DOHH2 (cell line): Measurements from ENCODE around the gene CHRDL1.

Source experiments
- H3F3A ChIP-seq: fragments of 200-600 bp; sonication (generic), shearing (Covaris generic); 2 replicates; pipeline ENCODE4 v1.6.0; 2016; ENCODE audit warnings: antibody characterized with exemption, mild to moderate bottlenecking; ENCODE audit not compliant: control insufficient read depth, insufficient read depth
- H3K27ac ChIP-seq: fragments of 200-600 bp; sonication (generic); 2 replicates; pipeline ENCODE4 v1.5.1; 2014; ENCODE audit warnings: low read depth, mild to moderate bottlenecking, low read length, moderate library complexity
- H3K27me3 ChIP-seq: fragments of 200-600 bp; sonication (generic); 2 replicates; pipeline ENCODE4 v1.6.1; 2014; ENCODE audit warnings: mild to moderate bottlenecking, low read length, mixed read lengths; ENCODE audit not compliant: control insufficient read depth
- H3K36me3 ChIP-seq: fragments of 200-600 bp; sonication (generic); 2 replicates; pipeline ENCODE4 v1.6.1; 2014; ENCODE audit warnings: mild to moderate bottlenecking, low read length, moderate library complexity, mixed read lengths; ENCODE audit not compliant: control insufficient read depth
- H3K4me1 ChIP-seq: fragments of 200-600 bp; sonication (generic); 2 replicates; pipeline ENCODE4 v1.6.1; 2014; ENCODE audit warnings: mild to moderate bottlenecking, low read length, mixed read lengths; ENCODE audit not compliant: control insufficient read depth
- H3K4me2 ChIP-seq: fragments of 200-600 bp; sonication (generic); 2 replicates; pipeline ENCODE4 v1.6.0; 2014; ENCODE audit warnings: mild to moderate bottlenecking, low read length, moderate library complexity
- H3K4me3 ChIP-seq: fragments of 200-600 bp; sonication (generic); 2 replicates; pipeline ENCODE4 v1.5.1; 2014; ENCODE audit warnings: mild to moderate bottlenecking, low read length, mixed read lengths
- H3K79me2 ChIP-seq: fragments of 200-600 bp; sonication (generic); 2 replicates; pipeline ENCODE4 v1.6.1; 2014; ENCODE audit warnings: mild to moderate bottlenecking, low read length, mixed read lengths; ENCODE audit not compliant: control insufficient read depth
- H3K9me2 ChIP-seq: fragments of 200-600 bp; sonication (generic); replicated peaks from 2 replicates; pipeline ENCODE4 v1.6.1; 2014; ENCODE audit warnings: mild to moderate bottlenecking, low read length, mixed read lengths; ENCODE audit not compliant: control insufficient read depth
- H3K9me3 ChIP-seq: fragments of 200-600 bp; sonication (generic); 2 replicates; pipeline ENCODE4 v1.6.1; 2014; ENCODE audit warnings: antibody characterized with exemption, low read length, mixed read lengths; ENCODE audit not compliant: control insufficient read depth, insufficient read depth
- H4K20me1 ChIP-seq: fragments of 200-600 bp; sonication (generic); 2 replicates; pipeline ENCODE4 v1.6.0; 2014; ENCODE audit warnings: low read depth, mild to moderate bottlenecking, antibody characterized with exemption, low read length, moderate library complexity; ENCODE audit not compliant: control insufficient read depth, insufficient read depth
- EZH2phosphoT487 ChIP-seq: fragments of 200-600 bp; sonication (generic); IDR thresholded peaks from 2 replicates; pipeline ENCODE4 v1.6.1; 2017; ENCODE audit warnings: borderline replicate concordance, mild to moderate bottlenecking, antibody characterized with exemption, low read length, moderate library complexity, mixed read lengths
- TF ChIP-seq, protein P1 (sequence below): fragments of 200-600 bp; sonication (generic); IDR thresholded peaks from one replicate; pipeline ENCODE4 v1.5.1; 2014; ENCODE audit warnings: antibody characterized with exemption, mild to moderate bottlenecking, low read depth, low read length; ENCODE audit not compliant: poor library complexity, severe bottlenecking

CHRDL1 gene, protein sequence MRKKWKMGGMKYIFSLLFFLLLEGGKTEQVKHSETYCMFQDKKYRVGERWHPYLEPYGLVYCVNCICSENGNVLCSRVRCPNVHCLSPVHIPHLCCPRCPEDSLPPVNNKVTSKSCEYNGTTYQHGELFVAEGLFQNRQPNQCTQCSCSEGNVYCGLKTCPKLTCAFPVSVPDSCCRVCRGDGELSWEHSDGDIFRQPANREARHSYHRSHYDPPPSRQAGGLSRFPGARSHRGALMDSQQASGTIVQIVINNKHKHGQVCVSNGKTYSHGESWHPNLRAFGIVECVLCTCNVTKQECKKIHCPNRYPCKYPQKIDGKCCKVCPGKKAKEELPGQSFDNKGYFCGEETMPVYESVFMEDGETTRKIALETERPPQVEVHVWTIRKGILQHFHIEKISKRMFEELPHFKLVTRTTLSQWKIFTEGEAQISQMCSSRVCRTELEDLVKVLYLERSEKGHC

DNA sequence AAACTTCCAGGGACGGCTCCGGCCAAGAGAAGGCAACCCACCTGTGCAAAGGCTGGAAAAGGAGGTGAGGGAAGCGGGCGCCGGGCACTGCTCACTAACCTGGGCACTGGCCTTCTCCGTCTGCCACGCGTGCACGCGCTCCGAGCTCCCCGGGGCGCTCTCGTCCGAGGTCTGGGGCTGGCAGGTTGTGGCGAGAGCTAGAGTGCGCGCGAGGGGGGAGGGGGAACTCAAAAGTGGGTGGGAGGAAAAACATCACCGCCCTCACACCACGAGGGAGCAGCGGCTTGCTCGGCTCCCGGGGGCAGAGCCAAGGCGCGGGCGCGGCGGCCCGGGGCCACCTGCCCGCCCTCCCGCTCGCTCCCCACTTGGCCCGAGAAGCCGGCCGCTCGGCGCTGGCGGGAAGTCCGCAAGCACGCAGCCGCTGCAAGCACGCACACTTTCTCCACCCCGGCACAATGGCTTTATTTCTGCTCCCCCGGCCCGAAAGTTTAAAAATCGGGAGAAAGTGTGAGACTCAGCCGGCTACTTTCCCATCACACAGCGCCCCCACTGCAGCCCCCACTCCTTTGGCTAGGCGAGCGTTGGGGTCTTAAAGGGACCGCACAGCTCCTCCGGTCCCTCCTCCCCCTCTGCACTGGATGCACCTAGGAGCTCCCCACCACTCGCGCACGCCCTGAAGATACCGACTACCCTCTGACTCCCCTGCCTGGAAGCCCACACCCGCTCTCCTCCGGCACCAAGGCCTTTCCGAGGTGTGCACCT, at the start of gene CHRDL1:
Gene CHRDL1 (minus strand): TSS at position 173 of the 762 bp plus-strand sequence. CDS start 3,636 bp downstream, outside the sequence.
- H3K27ac ChIP-seq: no peak within 1 kb of the TSS
- H3K4me1 ChIP-seq: no peaks in the 10 kb centered on the region
- TF ChIP-seq EZH2phosphoT487: no peak
- TF ChIP-seq, protein P1, sequence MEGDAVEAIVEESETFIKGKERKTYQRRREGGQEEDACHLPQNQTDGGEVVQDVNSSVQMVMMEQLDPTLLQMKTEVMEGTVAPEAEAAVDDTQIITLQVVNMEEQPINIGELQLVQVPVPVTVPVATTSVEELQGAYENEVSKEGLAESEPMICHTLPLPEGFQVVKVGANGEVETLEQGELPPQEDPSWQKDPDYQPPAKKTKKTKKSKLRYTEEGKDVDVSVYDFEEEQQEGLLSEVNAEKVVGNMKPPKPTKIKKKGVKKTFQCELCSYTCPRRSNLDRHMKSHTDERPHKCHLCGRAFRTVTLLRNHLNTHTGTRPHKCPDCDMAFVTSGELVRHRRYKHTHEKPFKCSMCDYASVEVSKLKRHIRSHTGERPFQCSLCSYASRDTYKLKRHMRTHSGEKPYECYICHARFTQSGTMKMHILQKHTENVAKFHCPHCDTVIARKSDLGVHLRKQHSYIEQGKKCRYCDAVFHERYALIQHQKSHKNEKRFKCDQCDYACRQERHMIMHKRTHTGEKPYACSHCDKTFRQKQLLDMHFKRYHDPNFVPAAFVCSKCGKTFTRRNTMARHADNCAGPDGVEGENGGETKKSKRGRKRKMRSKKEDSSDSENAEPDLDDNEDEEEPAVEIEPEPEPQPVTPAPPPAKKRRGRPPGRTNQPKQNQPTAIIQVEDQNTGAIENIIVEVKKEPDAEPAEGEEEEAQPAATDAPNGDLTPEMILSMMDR: no peak
- no peaks in the 10 kb centered on the region for H3F3A ChIP-seq
- no peak within 1 kb of the TSS for H3K4me2 ChIP-seq
- no peaks in the 10 kb centered on the region for H3K79me2 ChIP-seq
- H3K27me3 ChIP-seq: no peaks in the 10 kb centered on the region; the same call in 1 of the 2 replicates
- no peaks in the 10 kb centered on the region for H3K9me2 ChIP-seq
- H4K20me1 ChIP-seq: no peaks in the 10 kb centered on the region
- no peaks in the 10 kb centered on the region for H3K36me3 ChIP-seq
- no peak within 1 kb of the TSS for H3K4me3 ChIP-seq
- H3K9me3 ChIP-seq: no peaks in the 10 kb centered on the region

DNA sequence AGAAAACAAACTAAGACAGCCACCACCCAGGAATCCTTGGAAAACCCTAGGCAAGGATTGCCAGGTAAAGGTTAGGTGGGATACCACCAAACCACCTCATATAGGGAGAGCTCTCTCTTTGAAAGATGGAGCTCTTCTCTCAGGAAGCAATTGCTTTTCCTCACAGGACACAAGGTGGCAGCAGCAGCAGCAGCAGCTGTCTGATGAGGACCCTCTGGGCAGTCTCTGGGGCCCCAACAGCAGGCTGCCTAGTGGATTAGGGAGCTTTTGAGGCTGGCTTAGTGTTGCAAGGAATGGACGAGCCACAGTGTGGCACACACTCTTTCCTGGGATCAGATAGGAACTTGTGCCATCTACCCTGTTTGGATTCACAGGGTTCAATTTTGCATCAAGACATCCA, 41.4 kb upstream of the CHRDL1 start:
- H3K4me1 ChIP-seq: no peaks in the 10 kb centered on the region
- no peaks in the 10 kb centered on the region for H3K36me3 ChIP-seq
- no peak overlapping the region for H3K4me2 ChIP-seq
- no peaks in the 10 kb centered on the region for H3K9me3 ChIP-seq
- no peak overlapping the region for H3K27ac ChIP-seq
- TF ChIP-seq, protein P1: peak; percentile 25
- no peak for TF ChIP-seq EZH2phosphoT487
- H3F3A ChIP-seq: no peaks in the 10 kb centered on the region
- H3K27me3 ChIP-seq: no peaks in the 10 kb centered on the region
- no peaks in the 10 kb centered on the region for H4K20me1 ChIP-seq
- no peak overlapping the region for H3K4me3 ChIP-seq
- no peaks in the 10 kb centered on the region for H3K79me2 ChIP-seq
- H3K9me2 ChIP-seq: no peaks in the 10 kb centered on the region

DNA sequence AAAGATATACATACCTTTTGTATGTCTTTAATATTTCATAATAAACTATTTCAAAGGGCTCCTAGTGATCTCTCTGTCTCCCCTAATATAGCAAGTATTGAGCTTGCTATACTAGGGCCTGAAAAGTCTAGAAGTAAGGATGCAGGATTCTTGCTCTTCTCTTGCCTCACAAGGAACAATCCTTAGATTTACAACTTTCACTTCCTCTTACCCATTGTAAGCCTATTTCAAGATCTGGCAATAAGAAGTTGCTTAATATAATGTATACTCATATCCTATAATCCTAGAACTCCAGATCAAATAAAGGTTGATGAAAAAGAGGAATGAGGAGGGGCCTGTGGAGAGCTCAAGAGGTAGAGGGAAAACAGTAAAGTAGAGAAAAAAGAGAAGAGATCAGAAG, 40.8 kb upstream of the CHRDL1 start:
- H3K9me3 ChIP-seq: no peaks in the 10 kb centered on the region
- H3K79me2 ChIP-seq: no peaks in the 10 kb centered on the region
- H3F3A ChIP-seq: no peaks in the 10 kb centered on the region
- H3K27ac ChIP-seq: no peak overlapping the region
- TF ChIP-seq EZH2phosphoT487: no peak
- TF ChIP-seq, protein P1: no peak
- no peaks in the 10 kb centered on the region for H3K9me2 ChIP-seq
- no peak overlapping the region for H3K4me3 ChIP-seq
- H3K4me1 ChIP-seq: no peaks in the 10 kb centered on the region
- H4K20me1 ChIP-seq: no peaks in the 10 kb centered on the region
- H3K27me3 ChIP-seq: no peaks in the 10 kb centered on the region
- H3K36me3 ChIP-seq: no peaks in the 10 kb centered on the region
- H3K4me2 ChIP-seq: no peak overlapping the region
